Lower leg skin (tissue), 4 donors: ENCODE results near the gene TMEM245. TPM values are rescaled to one million over a fixed set of nuclear protein-coding genes. Genes with fewer than 3 reads are reported as not detected.
"Not testable (repeated sequence)": the region's sequence is repeated elsewhere in the genome, so short reads cannot be mapped to it uniquely, and the experiment has no call there.

Experiments used
- DNase-seq, 2 donors: peaks; one replicate each; pipeline ENCODE4 v3.0.0-alpha.2; 2019; ENCODE audit warnings: low spot score in 2 of 2
- H3K4me3 ChIP-seq: fragments of 200-600 bp; sonication (generic); 2 replicates; pipeline ENCODE4 v1.5.1; 2017; ENCODE audit warnings: mild to moderate bottlenecking, low read depth; ENCODE audit not compliant: poor library complexity, severe bottlenecking
- CTCF ChIP-seq, 3 donors: fragments of 450-650 bp; IDR thresholded peaks; one replicate each; pipeline ENCODE4 v1.5.1; 2016; ENCODE audit warnings: antibody characterized with exemption in 3 of 3, mild to moderate bottlenecking in 3 of 3, moderate library complexity in 2 of 3
- POLR2A ChIP-seq, 2 donors: fragments of 450-650 bp; IDR thresholded peaks; one replicate each; pipeline ENCODE4 v1.6.1; 2016 to 2017; ENCODE audit warnings: antibody characterized with exemption in 2 of 2, mild to moderate bottlenecking in 1 of 2, moderate library complexity in 1 of 2
- WGBS, 2 donors: methylation state at CpG; one replicate each; pipeline ENCODE4 v1.1.5; 2018; 5-methylcytosine and 5-hydroxymethylcytosine counted together
- intact Hi-C: fragments of 100-400 bp; cut with DNase I; formaldehyde crosslinking; loops from one replicate; pipeline ENCODE4 v1.15.0; 2023; ENCODE audit warnings: low total_unique reads
- total RNA-seq, 4 donors: library from RNA; depleted of rRNA; stranded (reverse); fragments of >200 nt; gene quantifications; one replicate each; pipeline ENCODE4 v1.1.0, GENCODE V29; 2016

TMEM245 gene
- total RNA-seq, 4 donors from 2014 or later = 35.0 to 57.7 (median 51.1) TPM

GRCh38 chr9:109132567-109133021, 12.8 kb upstream of the TMEM245 start:
- TF ChIP-seq POLR2A (IDR thresholded peaks at IDR 0.05) (no peak), CTCF (IDR thresholded peaks at IDR 0.05) (no peak)
- WGBS, 2 donors = 70 to 71% methylated on average over 2 of the region's 2 CpGs
- no peak overlapping the region for H3K4me3 ChIP-seq
- intact Hi-C loops = no loop called here
- DNase-seq = no peak

GRCh38 chr9:109129470-109130197, 9.9 kb upstream of the TMEM245 start:
- no peak for DNase-seq
- no peak overlapping the region for H3K4me3 ChIP-seq
- intact Hi-C loops = no loop called here
- TF ChIP-seq POLR2A (IDR thresholded peaks at IDR 0.05) = no peak
- TF ChIP-seq CTCF (IDR thresholded peaks at IDR 0.05) = no peak
- WGBS, 2 donors = 83 to 87% methylated on average over 6 of the region's 6 CpGs

GRCh38 chr9:109126671-109127070, 6.9 kb upstream of the TMEM245 start:
- WGBS, 2 donors = 86 to 88% methylated on average over 4 of the region's 4 CpGs
- intact Hi-C loops, DNase-seq, H3K4me3 ChIP-seq: not testable (repeated sequence)

- intact Hi-C loops = no loop called here
- WGBS, 2 donors = 69 to 82% methylated on average over 2 of the region's 2 CpGs
- no peak for DNase-seq
- TF ChIP-seq CTCF (IDR thresholded peaks at IDR 0.05) = no peak
- TF ChIP-seq POLR2A (IDR thresholded peaks at IDR 0.05) = no peak
- no peak overlapping the region for H3K4me3 ChIP-seq
These were observed 4.4 kb upstream of the TMEM245 start for GRCh38 chr9:109124121-109124520.

- DNase-seq = no peak
- intact Hi-C loops = no loop called here
- H3K4me3 ChIP-seq = no peak overlapping the region
- WGBS, 2 donors = 83 to 86% methylated on average over 12 of the region's 12 CpGs
- TF ChIP-seq CTCF (IDR thresholded peaks at IDR 0.05) (no peak), POLR2A (IDR thresholded peaks at IDR 0.05) (no peak)
These were observed 3.2 kb upstream of the TMEM245 start for GRCh38 chr9:109122726-109123621.

GRCh38 chr9:109121232-109121796, 1.6 kb upstream of the TMEM245 start:
- no peak overlapping the region for H3K4me3 ChIP-seq
- 79% methylated on average over 11 of the region's 11 CpGs for WGBS, 2 donors
- intact Hi-C loops = no loop called here
- no peak for TF ChIP-seq POLR2A (IDR thresholded peaks at IDR 0.05)
- no peak for TF ChIP-seq CTCF (IDR thresholded peaks at IDR 0.05)
- no peak for DNase-seq
